H9 (cell line): ENCODE measurements around the gene C19orf18. TPM values are rescaled to one million over a fixed set of nuclear protein-coding genes. Genes with fewer than 3 reads are reported as not detected.
A peak's percentile ranks its signal among the peaks of the same experiment; 100 is the strongest.

Source experiments
- DNase-seq: peaks from one replicate; pipeline ENCODE4 v3.0.0-alpha.2; 2017
- H2AFZ ChIP-seq: one replicate; pipeline ENCODE4 v1.6.1; 2013; ENCODE audit warnings: mild to moderate bottlenecking, low read length, control low read depth, moderate library complexity
- H2AK5ac ChIP-seq: 2 replicates; pipeline ENCODE4 v1.6.1; 2013; ENCODE audit warnings: low read length, control low read depth, mixed read lengths; ENCODE audit not compliant: insufficient read length
- H2BK120ac ChIP-seq: one replicate; pipeline ENCODE4 v1.6.1; 2013; ENCODE audit warnings: low read depth, mild to moderate bottlenecking, low read length, control low read depth, inconsistent platforms; ENCODE audit not compliant: poor library complexity, severe bottlenecking
- H2BK12ac ChIP-seq: 2 replicates; pipeline ENCODE4 v1.6.1; 2013; ENCODE audit warnings: low read length, control low read depth, mixed read lengths, low read depth; ENCODE audit not compliant: insufficient read length
- H2BK15ac ChIP-seq: 2 replicates; pipeline ENCODE4 v1.6.1; 2013; ENCODE audit warnings: low read depth, low read length, control low read depth
- H2BK20ac ChIP-seq: one replicate; pipeline ENCODE4 v1.6.1; 2013; ENCODE audit warnings: low read depth, mild to moderate bottlenecking, low read length, control low read depth, inconsistent platforms; ENCODE audit not compliant: poor library complexity, severe bottlenecking
- H2BK5ac ChIP-seq: 2 replicates; pipeline ENCODE4 v1.6.1; 2013; ENCODE audit warnings: low read length, control low read depth, mixed read lengths; ENCODE audit not compliant: insufficient read length
- H3K14ac ChIP-seq: 2 replicates; pipeline ENCODE4 v1.6.1; 2013; ENCODE audit warnings: low read length, control low read depth; ENCODE audit not compliant: insufficient read depth
- H3K18ac ChIP-seq: 2 replicates; pipeline ENCODE4 v1.6.1; 2013; ENCODE audit warnings: low read depth, mild to moderate bottlenecking, mixed read lengths, low read length, control low read depth; ENCODE audit not compliant: insufficient read length
- H3K23ac ChIP-seq: 2 replicates; pipeline ENCODE4 v1.6.1; 2013; ENCODE audit warnings: low read length, control low read depth, mixed read lengths, low read depth; ENCODE audit not compliant: insufficient read length
- H3K23me2 ChIP-seq: 2 replicates; pipeline ENCODE4 v1.6.1; 2013; ENCODE audit warnings: low read depth, mild to moderate bottlenecking, mixed read lengths, low read length, control low read depth; ENCODE audit not compliant: insufficient read length, poor library complexity, severe bottlenecking
- H3K27ac ChIP-seq: 2 replicates; pipeline ENCODE4 v1.5.1; 2013; ENCODE audit warnings: low read length, control low read depth, mixed read lengths, low read depth; ENCODE audit not compliant: insufficient read length
- H3K27me3 ChIP-seq: 2 replicates; pipeline ENCODE4 v1.6.1; 2013; ENCODE audit warnings: low read length, control low read depth, inconsistent platforms; ENCODE audit not compliant: insufficient read depth
- H3K4ac ChIP-seq: 2 replicates; pipeline ENCODE4 v1.6.1; 2013; ENCODE audit warnings: low read depth, mild to moderate bottlenecking, control low read depth, inconsistent platforms, low read length, moderate library complexity
- H3K4me1 ChIP-seq: 2 replicates; pipeline ENCODE4 v1.6.1; 2013; ENCODE audit warnings: low read length, control low read depth, inconsistent platforms; ENCODE audit not compliant: insufficient read depth
- H3K4me2 ChIP-seq: 2 replicates; pipeline ENCODE4 v1.6.1; 2013; ENCODE audit warnings: low read length, control low read depth, mixed read lengths; ENCODE audit not compliant: insufficient read length, insufficient read depth
- H3K56ac ChIP-seq: 2 replicates; pipeline ENCODE4 v1.6.1; 2013; ENCODE audit warnings: low read depth, mild to moderate bottlenecking, mixed read lengths, low read length, control low read depth; ENCODE audit not compliant: insufficient read length
- H3K79me1 ChIP-seq: 2 replicates; pipeline ENCODE4 v1.6.1; 2013; ENCODE audit warnings: low read depth, mild to moderate bottlenecking, moderate library complexity, low read length, control low read depth, inconsistent platforms; ENCODE audit not compliant: insufficient read depth, poor library complexity, severe bottlenecking
- H3K79me2 ChIP-seq: 2 replicates; pipeline ENCODE4 v1.6.1; 2013; ENCODE audit warnings: low read length, control low read depth, inconsistent platforms; ENCODE audit not compliant: insufficient read depth
- H3K9ac ChIP-seq: 2 replicates; pipeline ENCODE4 v1.6.1; 2013; ENCODE audit warnings: low read length, control low read depth, mixed read lengths; ENCODE audit not compliant: insufficient read length; ENCODE audit errors: extremely low read depth
- H3K9me3 ChIP-seq: one replicate; pipeline ENCODE4 v1.6.1; 2013; ENCODE audit warnings: low read depth, low read length, inconsistent platforms; ENCODE audit not compliant: control insufficient read depth
- H3T11ph ChIP-seq: one replicate; pipeline ENCODE4 v1.6.1; 2013; ENCODE audit warnings: mild to moderate bottlenecking, low read length, control low read depth, inconsistent platforms
- H4K20me1 ChIP-seq: one replicate; pipeline ENCODE4 v1.6.1; 2013; ENCODE audit not compliant: control insufficient read depth, insufficient read length, insufficient read depth
- H4K5ac ChIP-seq: 2 replicates; pipeline ENCODE4 v1.6.1; 2013; ENCODE audit warnings: low read depth, mild to moderate bottlenecking, mixed read lengths, low read length, control low read depth; ENCODE audit not compliant: insufficient read length
- H4K8ac ChIP-seq: replicated peaks from 2 replicates; pipeline ENCODE4 v1.6.1; 2013; ENCODE audit warnings: low read length, control low read depth, mixed read lengths, low read depth; ENCODE audit not compliant: insufficient read length
- H4K91ac ChIP-seq: 2 replicates; pipeline ENCODE4 v1.6.1; 2013; ENCODE audit warnings: low read depth, mild to moderate bottlenecking, moderate library complexity, mixed read lengths, low read length, control low read depth; ENCODE audit not compliant: insufficient read length
- H3K27ac Mint-ChIP-seq, 3 experiments: 2 replicates in 2 of 3; 3 replicates in 1 of 3; pipeline ENCODE4 v1.8.0; 2020 to 2021; ENCODE audit warnings: mixed read lengths in 3 of 3, mild to moderate bottlenecking in 1 of 3, moderate library complexity in 1 of 3
- H3K27me3 Mint-ChIP-seq: 2 replicates; pipeline ENCODE4 v1.8.0; 2021; ENCODE audit warnings: low read depth, mild to moderate bottlenecking, moderate library complexity, mixed read lengths
- H3K36me3 Mint-ChIP-seq, 3 experiments: 2 replicates in 2 of 3; 3 replicates in 1 of 3; pipeline ENCODE4 v1.8.0; 2020 to 2021; ENCODE audit warnings: low read depth in 3 of 3, mixed read lengths in 3 of 3; ENCODE audit not compliant: insufficient read depth in 1 of 3
- H3K4me1 Mint-ChIP-seq, 2 experiments: 2 replicates each; pipeline ENCODE4 v1.8.0; 2020; ENCODE audit warnings: mixed read lengths in 2 of 2
- H3K4me3 Mint-ChIP-seq, 2 experiments: 2 replicates in 1 of 2; 3 replicates in 1 of 2; pipeline ENCODE4 v1.8.0; 2020 to 2021; ENCODE audit warnings: mild to moderate bottlenecking in 2 of 2, mixed read lengths in 2 of 2, moderate library complexity in 1 of 2
- H3K9me3 Mint-ChIP-seq, 2 experiments: 2 replicates in 1 of 2; 3 replicates in 1 of 2; pipeline ENCODE4 v1.8.0; 2020; ENCODE audit warnings: mild to moderate bottlenecking in 2 of 2, mixed read lengths in 2 of 2, moderate library complexity in 1 of 2
- WGBS: extraction: QIAGEN DNeasy Blood & Tissue Kit; methylation state at CpG from one replicate; pipeline ENCODE4 v1.1.7; 2013; ENCODE audit warnings: missing lambda C conversion rate, low lambda C conversion rate, mixed read lengths; ENCODE audit not compliant: insufficient read length; ENCODE audit errors: extremely low coverage; 5-methylcytosine and 5-hydroxymethylcytosine counted together
- total RNA-seq: library from RNA; stranded (reverse); gene quantifications from 2 replicates; pipeline ENCODE4 v1.2.1, GENCODE V29; 2021
- TF ChIP-seq, protein P1 (sequence below): fragments of 200-600 bp; sonication (generic); conservative IDR thresholded peaks from 3 replicates; pipeline ENCODE4 v1.8.0; 2021; ENCODE audit warnings: antibody characterized with exemption, mild to moderate bottlenecking

The C19orf18 gene
- total RNA-seq, 1 experiment from 2014 or later, result 0.26 TPM

GRCh38 chr19:58007285-58007684, 33.0 kb upstream of the C19orf18 start:
- peaks cover 20% of the 10 kb centered on the region for H3K9me3 ChIP-seq
- no CpG with 5 or more reads among the region's 1 CpG for WGBS
- H3K4ac ChIP-seq, result no peak overlapping the region
- peaks cover 17% of the 10 kb centered on the region for H3K27me3 Mint-ChIP-seq
- H3K9ac ChIP-seq, result no peak overlapping the region
- no peak overlapping the region for H3T11ph ChIP-seq
- H3K56ac ChIP-seq, result no peak overlapping the region
- H3K4me1 ChIP-seq, result no peaks in the 10 kb centered on the region
- H4K5ac ChIP-seq, result no peak overlapping the region
- DNase-seq, result peak; percentile 49
- no peak overlapping the region for H2BK15ac ChIP-seq
- no peak overlapping the region for H4K8ac ChIP-seq
- no peak overlapping the region for H4K91ac ChIP-seq
- no peak overlapping the region for H2BK5ac ChIP-seq
- H3K9me3 Mint-ChIP-seq, result peaks cover 84 to 86% of the 10 kb centered on the region in 2 experiments
- H3K79me2 ChIP-seq, result no peaks in the 10 kb centered on the region; the same call in 1 of the 2 replicates
- H3K4me3 Mint-ChIP-seq, result no peak overlapping the region
- peaks cover 70 to 86% (median 81%) of the 10 kb centered on the region in 3 experiments for H3K36me3 Mint-ChIP-seq
- H2AFZ ChIP-seq, result no peak overlapping the region
- H3K4me1 Mint-ChIP-seq, result peaks cover 0 to 4% of the 10 kb centered on the region in 2 experiments; a peak in 2 of 4 replicates
- H2BK120ac ChIP-seq, result no peak overlapping the region
- no peaks in the 10 kb centered on the region for H4K20me1 ChIP-seq
- H3K14ac ChIP-seq, result no peak overlapping the region
- H3K27ac ChIP-seq, result no peak overlapping the region
- no peaks in the 10 kb centered on the region for H3K23me2 ChIP-seq
- H2BK20ac ChIP-seq, result no peak overlapping the region
- no peak overlapping the region for H2BK12ac ChIP-seq
- H3K4me2 ChIP-seq, result no peak overlapping the region
- no peak overlapping the region for H3K27ac Mint-ChIP-seq
- no peak overlapping the region for H2AK5ac ChIP-seq
- TF ChIP-seq, protein P1, sequence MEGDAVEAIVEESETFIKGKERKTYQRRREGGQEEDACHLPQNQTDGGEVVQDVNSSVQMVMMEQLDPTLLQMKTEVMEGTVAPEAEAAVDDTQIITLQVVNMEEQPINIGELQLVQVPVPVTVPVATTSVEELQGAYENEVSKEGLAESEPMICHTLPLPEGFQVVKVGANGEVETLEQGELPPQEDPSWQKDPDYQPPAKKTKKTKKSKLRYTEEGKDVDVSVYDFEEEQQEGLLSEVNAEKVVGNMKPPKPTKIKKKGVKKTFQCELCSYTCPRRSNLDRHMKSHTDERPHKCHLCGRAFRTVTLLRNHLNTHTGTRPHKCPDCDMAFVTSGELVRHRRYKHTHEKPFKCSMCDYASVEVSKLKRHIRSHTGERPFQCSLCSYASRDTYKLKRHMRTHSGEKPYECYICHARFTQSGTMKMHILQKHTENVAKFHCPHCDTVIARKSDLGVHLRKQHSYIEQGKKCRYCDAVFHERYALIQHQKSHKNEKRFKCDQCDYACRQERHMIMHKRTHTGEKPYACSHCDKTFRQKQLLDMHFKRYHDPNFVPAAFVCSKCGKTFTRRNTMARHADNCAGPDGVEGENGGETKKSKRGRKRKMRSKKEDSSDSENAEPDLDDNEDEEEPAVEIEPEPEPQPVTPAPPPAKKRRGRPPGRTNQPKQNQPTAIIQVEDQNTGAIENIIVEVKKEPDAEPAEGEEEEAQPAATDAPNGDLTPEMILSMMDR, result peak; percentile 42; the same call in 1 of the 3 replicates
- H3K79me1 ChIP-seq, result peaks cover 4% of the 10 kb centered on the region
- no peak overlapping the region for H3K23ac ChIP-seq
- H3K27me3 ChIP-seq, result no peaks in the 10 kb centered on the region
- no peak overlapping the region for H3K18ac ChIP-seq
